Loucy (cell line): ENCODE data around the gene LTBR.

Experiments used
- H2AFZ ChIP-seq: fragments of 200-600 bp; sonication (generic); 2 replicates; pipeline ENCODE4 v1.6.0; 2016; ENCODE audit warnings: antibody characterized with exemption, mild to moderate bottlenecking, low read length, moderate library complexity
- H3F3A ChIP-seq: fragments of 200-600 bp; 2 replicates; pipeline ENCODE4 v1.6.0; 2016; ENCODE audit warnings: antibody characterized with exemption, low read depth, mild to moderate bottlenecking
- H3K27me3 ChIP-seq: fragments of 200-600 bp; sonication (generic); 2 replicates; pipeline ENCODE4 v1.6.1; 2014; ENCODE audit warnings: low read length, mild to moderate bottlenecking; ENCODE audit not compliant: insufficient read depth, poor library complexity, severe bottlenecking
- H3K36me3 ChIP-seq: fragments of 200-600 bp; sonication (generic); 2 replicates; pipeline ENCODE4 v1.6.1; 2016; ENCODE audit warnings: low read length; ENCODE audit not compliant: insufficient read depth
- H3K4me1 ChIP-seq: fragments of 200-600 bp; sonication (generic); 2 replicates; pipeline ENCODE4 v1.5.1; 2014; ENCODE audit warnings: low read length, mild to moderate bottlenecking; ENCODE audit not compliant: insufficient read depth, poor library complexity, severe bottlenecking
- H3K4me2 ChIP-seq: fragments of 200-600 bp; sonication (generic); 2 replicates; pipeline ENCODE4 v1.6.0; 2014; ENCODE audit warnings: antibody characterized with exemption, low read length, low read depth, mild to moderate bottlenecking; ENCODE audit not compliant: poor library complexity, severe bottlenecking
- H3K4me3 ChIP-seq: fragments of 200-600 bp; sonication (generic); 2 replicates; pipeline ENCODE4 v1.5.1; 2014; ENCODE audit warnings: low read length, mild to moderate bottlenecking, mixed read lengths; ENCODE audit not compliant: poor library complexity, severe bottlenecking
- H3K79me2 ChIP-seq: fragments of 200-600 bp; sonication (generic); 2 replicates; pipeline ENCODE4 v1.6.1; 2014; ENCODE audit warnings: low read length; ENCODE audit not compliant: insufficient read depth
- H3K9ac ChIP-seq: fragments of 200-600 bp; sonication (generic); 2 replicates; pipeline ENCODE4 v1.6.0; 2014; ENCODE audit warnings: mild to moderate bottlenecking, low read depth, low read length, moderate library complexity; ENCODE audit not compliant: poor library complexity, severe bottlenecking
- H3K9me2 ChIP-seq: fragments of 200-600 bp; sonication (generic); replicated peaks from 2 replicates; pipeline ENCODE4 v1.6.1; 2016; ENCODE audit warnings: low read depth, low read length, mixed read lengths
- H3K9me3 ChIP-seq: fragments of 200-600 bp; sonication (generic); 2 replicates; pipeline ENCODE4 v1.6.1; 2014; ENCODE audit warnings: mild to moderate bottlenecking, antibody characterized with exemption, low read length, low read depth; ENCODE audit not compliant: insufficient read depth
- H4K20me1 ChIP-seq: fragments of 200-600 bp; sonication (generic); 2 replicates; pipeline ENCODE4 v1.6.0; 2014; ENCODE audit warnings: antibody characterized with exemption, low read length, mild to moderate bottlenecking; ENCODE audit not compliant: insufficient read depth, poor library complexity, severe bottlenecking
- CTCF ChIP-seq: fragments of 200-600 bp; sonication (generic); conservative IDR thresholded peaks from 2 replicates; pipeline ENCODE4 v1.5.1; 2014; ENCODE audit warnings: mild to moderate bottlenecking, antibody characterized with exemption, low read length
- EZH2phosphoT487 ChIP-seq: fragments of 200-600 bp; IDR thresholded peaks from 2 replicates; pipeline ENCODE4 v1.6.1; 2018; ENCODE audit warnings: antibody characterized with exemption, mild to moderate bottlenecking, moderate library complexity, borderline replicate concordance

LTBR gene

GRCh38 chr12:6394398-6394797 is 10.4 kb downstream of the LTBR start:
- Histone ChIP-seq H3K36me3 (no peaks in the 10 kb centered on the region), H3K4me2 (no peak overlapping the region), H3K79me2 (no peaks in the 10 kb centered on the region), H3F3A (no peaks in the 10 kb centered on the region), H3K9me3 (no peaks in the 10 kb centered on the region), H3K4me1 (no peaks in the 10 kb centered on the region), H3K4me3 (no peak overlapping the region), H3K27me3 (no peaks in the 10 kb centered on the region), H4K20me1 (no peaks in the 10 kb centered on the region), H3K9ac (no peak overlapping the region), H2AFZ (no peak overlapping the region), H3K9me2 (no peaks in the 10 kb centered on the region)
- no peak for TF ChIP-seq CTCF

DNA sequence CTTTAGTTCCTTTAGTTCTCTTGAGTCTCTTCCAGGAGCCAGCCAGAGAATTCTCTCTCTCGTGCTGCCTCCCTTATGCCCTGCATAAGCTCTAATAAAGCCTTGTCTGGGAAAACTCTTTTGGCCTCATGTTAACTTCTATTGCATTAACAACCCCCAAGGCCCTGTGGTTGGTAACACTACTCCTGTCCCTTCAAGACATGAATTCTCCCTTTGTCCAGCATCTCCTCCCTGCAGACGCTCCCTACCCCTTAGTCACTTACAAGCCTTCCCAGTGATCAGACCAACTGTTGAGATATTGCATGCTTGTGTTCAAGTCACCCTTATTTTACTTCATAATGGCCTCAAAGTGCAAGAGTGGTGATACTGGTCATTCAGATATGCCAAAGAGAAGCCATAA is 12.1 kb downstream of the LTBR start:
- no peaks in the 10 kb centered on the region for H3K4me1 ChIP-seq
- no peaks in the 10 kb centered on the region for H3K27me3 ChIP-seq
- no peak overlapping the region for H3K9ac ChIP-seq
- H3K4me2 ChIP-seq, result no peak overlapping the region
- no peaks in the 10 kb centered on the region for H3F3A ChIP-seq
- no peaks in the 10 kb centered on the region for H3K36me3 ChIP-seq
- no peaks in the 10 kb centered on the region for H4K20me1 ChIP-seq
- H3K9me2 ChIP-seq, result no peaks in the 10 kb centered on the region
- no peak overlapping the region for H2AFZ ChIP-seq
- H3K4me3 ChIP-seq, result no peak overlapping the region
- no peaks in the 10 kb centered on the region for H3K79me2 ChIP-seq
- H3K9me3 ChIP-seq, result no peaks in the 10 kb centered on the region
- TF ChIP-seq CTCF (no peak), EZH2phosphoT487 (no peak)

DNA sequence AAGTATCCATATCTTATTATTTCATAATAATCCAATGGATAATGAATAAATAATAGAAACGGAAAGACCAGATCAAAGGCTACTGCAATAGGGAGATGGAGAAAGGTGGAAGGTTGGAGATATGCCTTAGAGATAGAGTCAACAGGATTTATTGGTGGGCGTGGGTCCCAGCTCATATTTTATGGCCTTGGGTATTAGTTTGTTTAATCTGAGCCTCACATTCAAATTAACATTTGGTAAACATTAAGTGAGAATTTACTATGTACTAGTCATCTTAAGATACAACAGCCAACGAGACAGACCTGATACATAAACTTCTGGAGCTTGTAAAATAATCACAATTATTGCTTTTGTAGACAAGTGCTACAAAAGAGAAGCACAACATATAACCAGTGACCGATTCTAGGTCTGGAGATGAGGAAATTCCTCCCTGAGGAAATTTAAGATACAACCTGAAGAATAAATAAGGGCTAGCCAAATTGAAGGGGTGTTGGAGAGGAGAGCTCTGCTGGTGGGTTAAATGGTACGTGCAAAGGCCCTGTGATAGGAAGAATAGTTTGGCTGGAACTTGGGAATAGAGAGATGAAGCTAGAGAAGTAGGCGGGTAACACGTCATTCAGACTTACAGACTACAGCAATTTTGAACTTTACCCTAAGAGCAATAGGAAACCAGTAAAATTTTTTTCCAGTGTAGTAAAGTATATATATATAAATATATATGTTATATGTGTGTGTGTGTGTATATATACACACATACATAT is 16.1 kb downstream of the LTBR start:
- no peak overlapping the region for H3K9ac ChIP-seq
- no peaks in the 10 kb centered on the region for H3K9me3 ChIP-seq
- H3F3A ChIP-seq, result no peaks in the 10 kb centered on the region
- H3K9me2 ChIP-seq, result no peaks in the 10 kb centered on the region
- H3K4me2 ChIP-seq, result no peak overlapping the region
- H4K20me1 ChIP-seq, result no peaks in the 10 kb centered on the region
- H3K36me3 ChIP-seq, result no peaks in the 10 kb centered on the region
- TF ChIP-seq EZH2phosphoT487 (no peak), CTCF (no peak)
- no peak overlapping the region for H3K4me3 ChIP-seq
- no peak overlapping the region for H2AFZ ChIP-seq
- H3K27me3 ChIP-seq, result no peaks in the 10 kb centered on the region
- no peaks in the 10 kb centered on the region for H3K79me2 ChIP-seq
- no peaks in the 10 kb centered on the region for H3K4me1 ChIP-seq
